PC-3 (cell line): ENCODE measurements around the gene SULT1B1.

ENCODE experiments used
- EZH2 ChIP-seq: fragments of 300-600 bp; sonication (generic); IDR thresholded peaks from one replicate; pipeline ENCODE4 v1.6.1; 2017; ENCODE audit warnings: antibody characterized with exemption, mild to moderate bottlenecking, low read length; ENCODE audit not compliant: unreplicated experiment
- EZH2phosphoT487 ChIP-seq: fragments of 300-600 bp; sonication (generic); IDR thresholded peaks from 2 replicates; pipeline ENCODE4 v1.6.1; 2018; ENCODE audit warnings: mild to moderate bottlenecking, antibody characterized with exemption, low read length, borderline replicate concordance
- TF ChIP-seq, protein P1 (sequence below): fragments of 300-600 bp; sonication (generic); conservative IDR thresholded peaks from 2 replicates; pipeline ENCODE4 v1.5.1; 2017; ENCODE audit warnings: antibody characterized with exemption, low read depth, mild to moderate bottlenecking, low read length

DNA sequence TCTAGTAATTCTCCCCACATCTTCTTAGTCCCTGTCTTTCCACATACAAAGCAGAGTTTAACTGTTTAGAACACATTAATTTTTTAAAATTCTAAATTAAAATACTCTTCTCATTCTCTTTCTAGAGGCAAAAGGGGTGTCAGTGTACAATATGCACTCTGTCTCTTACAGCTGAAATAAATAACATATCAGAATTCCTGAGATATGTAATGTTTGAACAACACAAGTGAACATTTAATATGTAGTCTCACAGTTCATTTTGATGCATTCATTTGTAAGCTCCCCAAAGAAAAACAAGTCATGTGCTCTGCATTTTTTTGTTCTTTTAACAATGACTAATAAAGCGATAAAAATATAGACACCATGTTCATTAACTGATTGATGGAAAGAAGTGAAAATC lies 19.7 kb upstream of the SULT1B1 start:
- TF ChIP-seq EZH2 = no peak
- TF ChIP-seq, protein P1, sequence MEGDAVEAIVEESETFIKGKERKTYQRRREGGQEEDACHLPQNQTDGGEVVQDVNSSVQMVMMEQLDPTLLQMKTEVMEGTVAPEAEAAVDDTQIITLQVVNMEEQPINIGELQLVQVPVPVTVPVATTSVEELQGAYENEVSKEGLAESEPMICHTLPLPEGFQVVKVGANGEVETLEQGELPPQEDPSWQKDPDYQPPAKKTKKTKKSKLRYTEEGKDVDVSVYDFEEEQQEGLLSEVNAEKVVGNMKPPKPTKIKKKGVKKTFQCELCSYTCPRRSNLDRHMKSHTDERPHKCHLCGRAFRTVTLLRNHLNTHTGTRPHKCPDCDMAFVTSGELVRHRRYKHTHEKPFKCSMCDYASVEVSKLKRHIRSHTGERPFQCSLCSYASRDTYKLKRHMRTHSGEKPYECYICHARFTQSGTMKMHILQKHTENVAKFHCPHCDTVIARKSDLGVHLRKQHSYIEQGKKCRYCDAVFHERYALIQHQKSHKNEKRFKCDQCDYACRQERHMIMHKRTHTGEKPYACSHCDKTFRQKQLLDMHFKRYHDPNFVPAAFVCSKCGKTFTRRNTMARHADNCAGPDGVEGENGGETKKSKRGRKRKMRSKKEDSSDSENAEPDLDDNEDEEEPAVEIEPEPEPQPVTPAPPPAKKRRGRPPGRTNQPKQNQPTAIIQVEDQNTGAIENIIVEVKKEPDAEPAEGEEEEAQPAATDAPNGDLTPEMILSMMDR = no peak
- TF ChIP-seq EZH2phosphoT487 = no peak
